ENCODE measurements around the gene CHD9. TPM values are rescaled to one million over a fixed set of nuclear protein-coding genes. Genes with fewer than 3 reads are reported as not detected.
"Not testable (repeated sequence)": the region's sequence is repeated elsewhere in the genome, so short reads cannot be mapped to it uniquely, and the experiment has no call there.

Gene CHD9
- total and polyA plus RNA-seq, 9 of the 15 experiments (the other 6 are each of a cell fraction or from before 2014, with no cell fraction given) = 29.0 to 69.3 (median 40.6) TPM

DNA sequence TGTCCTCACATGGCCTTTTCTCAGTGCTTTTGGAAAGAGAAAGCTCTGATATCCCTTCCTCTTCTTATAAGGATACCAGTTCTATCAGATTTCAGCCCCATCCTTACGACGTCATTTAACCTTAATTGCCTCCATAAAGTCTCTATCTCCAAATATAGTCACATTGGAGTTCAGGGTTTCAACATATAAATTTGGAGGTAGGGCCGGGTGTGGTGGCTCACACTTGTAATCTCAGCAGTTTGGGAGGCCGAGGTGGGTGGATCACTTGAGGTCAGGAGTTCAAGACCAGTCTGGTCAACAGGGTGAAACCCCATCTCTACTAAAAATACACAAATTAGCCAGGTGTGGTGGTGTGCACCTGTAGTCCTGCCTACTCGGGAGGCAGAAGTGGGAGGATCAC, 7.3 kb upstream of the CHD9 start:
- H3K36me3 ChIP-seq (ENCODE audit: control insufficient read depth, insufficient read depth, low read length); H3K9ac ChIP-seq (ENCODE audit: insufficient read depth in 1 of 2, low read depth in 2 of 2, low read length in 2 of 2); in situ Hi-C loops (cut with MboI); H4K20me1 ChIP-seq (replicated peaks; ENCODE audit: control insufficient read depth, insufficient read depth, low read length); H2AFZ ChIP-seq (ENCODE audit: low read depth, low read length); H3K4me2 ChIP-seq (ENCODE audit: insufficient read depth, low read length); POLR2A ChIA-PET; H3K9me1 ChIP-seq (ENCODE audit: control insufficient read depth, insufficient read depth, low read length); ATAC-seq; H3K4me3 ChIP-seq; H3K79me2 ChIP-seq (ENCODE audit: control insufficient read depth, insufficient read depth, low read length); H3K4me1 ChIP-seq (replicated peaks in 1 of 2; ENCODE audit: control insufficient read depth in 2 of 2, insufficient read depth in 2 of 2, low read length in 2 of 2); DNase-seq (ENCODE audit: extremely low read depth in 1 of 4, low spot score in 3 of 4); FAIRE-seq; BruUV-seq (replicated peaks); H3K27ac ChIP-seq (ENCODE audit: extremely low read depth, low read depth, low read length); intact Hi-C loops (cut with micrococcal nuclease); H3K9me3 ChIP-seq (replicated peaks; ENCODE audit: control insufficient read depth, insufficient read depth, low read depth, low read length); CTCF ChIA-PET (ENCODE audit: low intra/inter-chr PET ratio): not testable (repeated sequence)
- 3% methylated on average over 5 of the region's 5 CpGs for WGBS (ENCODE audit: insufficient coverage, low coverage, missing lambda C conversion rate)
- peaks cover 17 to 22% of the 10 kb centered on the region in 2 experiments; a peak in 4 of 5 replicates for H3K27me3 ChIP-seq (ENCODE audit: control insufficient read depth in 2 of 2, insufficient read depth in 2 of 2, low read length in 2 of 2)

DNA sequence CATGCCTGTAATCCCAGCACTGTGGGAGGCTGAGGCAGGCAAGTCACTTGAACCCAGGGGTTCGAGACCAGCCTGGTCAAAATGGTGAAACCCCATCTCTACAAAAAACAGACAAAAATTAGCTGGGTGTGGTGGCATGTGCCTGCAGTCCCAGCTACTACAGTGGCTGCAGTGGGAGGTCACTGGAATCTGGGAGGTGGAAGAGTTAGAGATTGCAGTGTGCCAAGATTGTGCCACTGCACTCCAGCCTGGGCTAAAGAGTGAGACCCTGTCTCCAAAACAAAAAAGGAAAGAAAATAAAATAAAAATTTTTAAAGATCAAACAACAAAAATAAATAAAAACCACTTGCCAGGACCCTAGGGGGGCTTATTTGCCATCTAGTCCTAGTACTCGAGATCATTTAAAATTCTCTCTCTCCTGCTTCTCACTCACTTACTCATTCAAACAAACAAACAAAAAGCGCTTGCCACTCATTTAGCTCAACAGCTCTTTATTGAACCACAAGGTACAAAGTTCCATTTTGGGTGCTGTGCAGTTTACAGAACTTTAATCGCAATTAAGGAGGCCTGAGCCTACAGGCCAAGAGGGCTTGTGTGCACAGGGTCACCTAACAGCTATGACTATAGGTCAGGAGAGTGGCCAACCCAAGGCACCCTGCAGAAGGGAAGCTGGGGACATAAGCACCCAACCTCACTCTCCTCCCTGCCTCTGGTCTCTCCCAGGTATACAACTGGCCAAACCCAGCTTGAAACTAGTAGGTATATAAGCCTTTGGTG, 6.5 kb upstream of the CHD9 start:
- ChIA-PET POLR2A (interaction anchor here (0.6 to 0.9 kb wide), 2 partner anchors 8 to 51 kb away, joined by 3 to 5 read pairs; no protein-coding TSS in a partner anchor), CTCF (ENCODE audit: low intra/inter-chr PET ratio) (no interaction called here)
- H3K27ac ChIP-seq (ENCODE audit: extremely low read depth, low read depth, low read length) = no peak overlapping the region
- no peaks in the 10 kb centered on the region for H3K9me1 ChIP-seq (ENCODE audit: control insufficient read depth, insufficient read depth, low read length)
- intact Hi-C loops (cut with micrococcal nuclease) = no loop called here
- no peak for DNase-seq (ENCODE audit: extremely low read depth in 1 of 4, low spot score in 3 of 4)
- no peaks in the 10 kb centered on the region for H4K20me1 ChIP-seq (replicated peaks; ENCODE audit: control insufficient read depth, insufficient read depth, low read length)
- H3K79me2 ChIP-seq (ENCODE audit: control insufficient read depth, insufficient read depth, low read length) = no peaks in the 10 kb centered on the region
- 12% methylated on average over 4 of the region's 4 CpGs for WGBS (ENCODE audit: insufficient coverage, low coverage, missing lambda C conversion rate)
- H3K27me3 ChIP-seq (ENCODE audit: control insufficient read depth in 2 of 2, insufficient read depth in 2 of 2, low read length in 2 of 2) = peaks cover 12 to 15% of the 10 kb centered on the region in 2 experiments; a peak in 3 of 5 replicates
- H3K4me1 ChIP-seq (replicated peaks in 1 of 2; ENCODE audit: control insufficient read depth in 2 of 2, insufficient read depth in 2 of 2, low read length in 2 of 2) = peaks cover 4 to 7% of the 10 kb centered on the region in 2 experiments; a peak in 3 of 5 replicates
- no peak overlapping the region for H3K4me2 ChIP-seq (ENCODE audit: insufficient read depth, low read length)
- no peak for FAIRE-seq
- no peak overlapping the region for H3K4me3 ChIP-seq
- H3K36me3 ChIP-seq (ENCODE audit: control insufficient read depth, insufficient read depth, low read length) = no peaks in the 10 kb centered on the region
- no peak overlapping the region for H2AFZ ChIP-seq (ENCODE audit: low read depth, low read length)
- in situ Hi-C loops (cut with MboI) = no loop called here
- no peaks in the 10 kb centered on the region for H3K9me3 ChIP-seq (replicated peaks; ENCODE audit: control insufficient read depth, insufficient read depth, low read depth, low read length)
- no TSS peak for BruUV-seq (replicated peaks)
- H3K9ac ChIP-seq (ENCODE audit: insufficient read depth in 1 of 2, low read depth in 2 of 2, low read length in 2 of 2) = no peak overlapping the region
- ATAC-seq = no peak
- TF ChIP-seq TCF7L2 (IDR thresholded peaks at IDR 0.05; ENCODE audit: low read depth, low read length) = no peak
- no peak for TF ChIP-seq ZNF224 (CRISPR knock-in tag; IDR thresholded peaks at IDR 0.05)
- no peak for TF ChIP-seq EZH2 (IDR thresholded peaks at IDR 0.05; ENCODE audit: borderline replicate concordance, low read depth, low read length)
- TF ChIP-seq RHOXF2B (CRISPR knock-in tag; conservative IDR thresholded peaks at IDR 0.05) = no peak
- TF ChIP-seq ZNF232 (CRISPR knock-in tag; IDR thresholded peaks at IDR 0.05) = no peak
- TF ChIP-seq NR1H2 (CRISPR knock-in tag; IDR thresholded peaks at IDR 0.05) = no peak
- TF ChIP-seq FOXA3 (CRISPR knock-in tag; conservative IDR thresholded peaks at IDR 0.05 in 1 of 2, IDR thresholded peaks at IDR 0.05 in 1 of 2) = no peak
- no peak for TF ChIP-seq ZNF121 (CRISPR knock-in tag; conservative IDR thresholded peaks at IDR 0.05)
- TF ChIP-seq, protein P1, sequence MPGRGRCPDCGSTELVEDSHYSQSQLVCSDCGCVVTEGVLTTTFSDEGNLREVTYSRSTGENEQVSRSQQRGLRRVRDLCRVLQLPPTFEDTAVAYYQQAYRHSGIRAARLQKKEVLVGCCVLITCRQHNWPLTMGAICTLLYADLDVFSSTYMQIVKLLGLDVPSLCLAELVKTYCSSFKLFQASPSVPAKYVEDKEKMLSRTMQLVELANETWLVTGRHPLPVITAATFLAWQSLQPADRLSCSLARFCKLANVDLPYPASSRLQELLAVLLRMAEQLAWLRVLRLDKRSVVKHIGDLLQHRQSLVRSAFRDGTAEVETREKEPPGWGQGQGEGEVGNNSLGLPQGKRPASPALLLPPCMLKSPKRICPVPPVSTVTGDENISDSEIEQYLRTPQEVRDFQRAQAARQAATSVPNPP (IDR thresholded peaks at IDR 0.05; ENCODE audit: borderline replicate concordance, insufficient read depth, insufficient read length) = no peak
- TF ChIP-seq ETV5 (CRISPR knock-in tag; IDR thresholded peaks at IDR 0.05; ENCODE audit: low read depth) = no peak
- TF ChIP-seq RFX7 (CRISPR knock-in tag; IDR thresholded peaks at IDR 0.05) = no peak
- no peak for TF ChIP-seq TEAD2 (tag; IDR thresholded peaks at IDR 0.05)
